ENCODE data around the gene SRGAP1. TPM values are rescaled to one million over a fixed set of nuclear protein-coding genes. Genes with fewer than 3 reads are reported as not detected.

SRGAP1 gene
- polyA plus RNA-seq, 1 donor from 2014 or later = 4.8 TPM

- Histone ChIP-seq H3K9ac (ENCODE audit: low read length) (no peak overlapping the region), H3K27ac (ENCODE audit: low read length) (no peak overlapping the region), H3K9me3 (ENCODE audit: low read length) (no peaks in the 10 kb centered on the region), H4K20me1 (ENCODE audit: insufficient read depth) (no peaks in the 10 kb centered on the region), H3K79me2 (replicated peaks; ENCODE audit: insufficient read depth, low read length) (peaks cover 29% of the 10 kb centered on the region), H2AFZ (ENCODE audit: low read depth, low read length) (no peak overlapping the region), H3K4me2 (ENCODE audit: low read length) (no peak overlapping the region), H3K36me3 (ENCODE audit: insufficient read depth, low read length) (no peaks in the 10 kb centered on the region), H3K27me3 (ENCODE audit: insufficient read depth, low read depth, low read length) (no peaks in the 10 kb centered on the region), H3K4me3 (ENCODE audit: low read length) (no peak overlapping the region), H3F3A (ENCODE audit: insufficient read depth, low read length, poor library complexity, severe bottlenecking) (no peaks in the 10 kb centered on the region), H3K9me2 (ENCODE audit: insufficient read depth, low read length) (no peaks in the 10 kb centered on the region)
- TF ChIP-seq TAF1 (IDR thresholded peaks at IDR 0.05; ENCODE audit: low read depth) (no peak), CTCF (IDR thresholded peaks at IDR 0.05; ENCODE audit: poor library complexity, severe bottlenecking) (no peak), POLR2AphosphoS5 (IDR thresholded peaks at IDR 0.05) (no peak), RAD21 (conservative IDR thresholded peaks at IDR 0.05) (no peak), REST (IDR thresholded peaks at IDR 0.05; ENCODE audit: borderline replicate concordance) (no peak), EP300 (conservative IDR thresholded peaks at IDR 0.05; ENCODE audit: poor library complexity, severe bottlenecking) (no peak), SMC3 (conservative IDR thresholded peaks at IDR 0.05; ENCODE audit: poor library complexity) (no peak), EZH2 (IDR thresholded peaks at IDR 0.05; ENCODE audit: borderline replicate concordance, insufficient read depth, low read length, poor library complexity, severe bottlenecking) (no peak), MXI1 (conservative IDR thresholded peaks at IDR 0.05; ENCODE audit: poor library complexity, severe bottlenecking) (no peak)
These were observed 84.9 kb downstream of the SRGAP1 start for GRCh38 chr12:63929426-63929825.

GRCh38 chr12:63930971-63931370 lies 86.5 kb downstream of the SRGAP1 start:
- no peaks in the 10 kb centered on the region for H3K27me3 ChIP-seq (ENCODE audit: insufficient read depth, low read depth, low read length)
- H3K9ac ChIP-seq (ENCODE audit: low read length) = no peak overlapping the region
- H3K27ac ChIP-seq (ENCODE audit: low read length) = peak overlapping the region; percentile 73
- TF ChIP-seq MXI1 (conservative IDR thresholded peaks at IDR 0.05; ENCODE audit: poor library complexity, severe bottlenecking) = no peak
- H3K9me2 ChIP-seq (ENCODE audit: insufficient read depth, low read length) = no peaks in the 10 kb centered on the region
- peak overlapping the region; percentile 10 for H3K4me2 ChIP-seq (ENCODE audit: low read length)
- H2AFZ ChIP-seq (ENCODE audit: low read depth, low read length) = no peak overlapping the region
- H3K79me2 ChIP-seq (replicated peaks; ENCODE audit: insufficient read depth, low read length) = peaks cover 24% of the 10 kb centered on the region
- no peaks in the 10 kb centered on the region for H3K9me3 ChIP-seq (ENCODE audit: low read length)
- H3K4me3 ChIP-seq (ENCODE audit: low read length) = peak overlapping the region; percentile 37
- H4K20me1 ChIP-seq (ENCODE audit: insufficient read depth) = no peaks in the 10 kb centered on the region
- H3F3A ChIP-seq (ENCODE audit: insufficient read depth, low read length, poor library complexity, severe bottlenecking) = no peaks in the 10 kb centered on the region
- H3K36me3 ChIP-seq (ENCODE audit: insufficient read depth, low read length) = no peaks in the 10 kb centered on the region

- H3K9me2 ChIP-seq (ENCODE audit: insufficient read depth, low read length) = no peaks in the 10 kb centered on the region
- TF ChIP-seq POLR2AphosphoS5 (IDR thresholded peaks at IDR 0.05) (no peak), MXI1 (conservative IDR thresholded peaks at IDR 0.05; ENCODE audit: poor library complexity, severe bottlenecking) (no peak), EZH2 (IDR thresholded peaks at IDR 0.05; ENCODE audit: borderline replicate concordance, insufficient read depth, low read length, poor library complexity, severe bottlenecking) (no peak), EP300 (conservative IDR thresholded peaks at IDR 0.05; ENCODE audit: poor library complexity, severe bottlenecking) (peak; percentile 5), REST (IDR thresholded peaks at IDR 0.05; ENCODE audit: borderline replicate concordance) (no peak)
- H3K27me3 ChIP-seq (ENCODE audit: insufficient read depth, low read depth, low read length) = no peaks in the 10 kb centered on the region
- H3F3A ChIP-seq (ENCODE audit: insufficient read depth, low read length, poor library complexity, severe bottlenecking) = no peaks in the 10 kb centered on the region
- peak overlapping the region; percentile 10 for H3K4me2 ChIP-seq (ENCODE audit: low read length)
- H3K79me2 ChIP-seq (replicated peaks; ENCODE audit: insufficient read depth, low read length) = peaks cover 18% of the 10 kb centered on the region
- H3K9ac ChIP-seq (ENCODE audit: low read length) = peak overlapping the region; percentile 24
- no peaks in the 10 kb centered on the region for H4K20me1 ChIP-seq (ENCODE audit: insufficient read depth)
- no peaks in the 10 kb centered on the region for H3K9me3 ChIP-seq (ENCODE audit: low read length)
- no peaks in the 10 kb centered on the region for H3K36me3 ChIP-seq (ENCODE audit: insufficient read depth, low read length)
- no peak overlapping the region for H2AFZ ChIP-seq (ENCODE audit: low read depth, low read length)
- peak overlapping the region; percentile 37 for H3K4me3 ChIP-seq (ENCODE audit: low read length)
- H3K27ac ChIP-seq (ENCODE audit: low read length) = peak overlapping the region; percentile 73
These were observed 87.2 kb downstream of the SRGAP1 start for GRCh38 chr12:63931703-63932102.

Data from neural cell (in vitro differentiated cells).